ENCODE measurements around the gene OPN3. TPM values are rescaled to one million over a fixed set of nuclear protein-coding genes. Genes with fewer than 3 reads are reported as not detected.

The OPN3 gene
- total RNA-seq, 1 donor, result 5.1 TPM

DNA sequence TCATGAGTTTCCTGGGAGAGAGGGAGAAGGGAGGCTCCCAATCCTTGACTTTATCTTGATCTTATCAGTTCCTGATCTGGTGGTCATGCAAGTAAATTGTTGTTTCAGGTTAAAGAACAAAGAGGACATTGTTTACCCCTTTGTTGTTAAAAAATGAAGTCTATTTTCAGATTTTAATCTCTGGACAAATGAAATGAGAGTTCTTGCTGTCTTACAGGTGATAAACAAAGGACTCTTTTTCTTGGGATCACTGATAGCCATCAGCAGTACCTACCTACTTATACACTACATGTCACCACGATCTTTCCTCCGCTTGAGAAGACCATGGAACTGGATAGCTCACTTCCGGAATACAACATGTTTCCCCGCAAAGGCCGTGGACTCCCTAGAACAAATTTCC lies 48.4 kb downstream of the OPN3 start:
- Histone ChIP-seq H3K27me3 (ENCODE audit: insufficient read depth, low read length) (no peaks in the 10 kb centered on the region), H3K4me1 (ENCODE audit: insufficient read depth, low read length) (peaks cover 25% of the 10 kb centered on the region), H3K36me3 (ENCODE audit: insufficient read depth, low read length) (no peaks in the 10 kb centered on the region), H2AFZ (ENCODE audit: low read length) (no peak overlapping the region), H3K9me3 (ENCODE audit: low read depth, low read length) (no peaks in the 10 kb centered on the region), H4K20me1 (ENCODE audit: insufficient read depth, low read length) (no peaks in the 10 kb centered on the region), H3K27ac (ENCODE audit: low read depth, low read length) (no peak overlapping the region), H3K79me2 (ENCODE audit: insufficient read depth, low read length) (no peaks in the 10 kb centered on the region), H3K4me3 (ENCODE audit: insufficient read depth, low read length) (no peak overlapping the region), H3K4me2 (ENCODE audit: insufficient read depth, low read length) (no peak overlapping the region)
- no peak for TF ChIP-seq CTCF (IDR thresholded peaks at IDR 0.05; ENCODE audit: extremely low read depth, low read depth, low read length)
- DNase-seq (ENCODE audit: insufficient read length, low spot score, missing footprints), result no peak

- no peaks in the 10 kb centered on the region for H3K27me3 ChIP-seq (ENCODE audit: insufficient read depth, low read length)
- DNase-seq (ENCODE audit: insufficient read length, low spot score, missing footprints), result no peak
- no peak overlapping the region for H3K4me3 ChIP-seq (ENCODE audit: insufficient read depth, low read length)
- no peaks in the 10 kb centered on the region for H4K20me1 ChIP-seq (ENCODE audit: insufficient read depth, low read length)
- no peaks in the 10 kb centered on the region for H3K79me2 ChIP-seq (ENCODE audit: insufficient read depth, low read length)
- peaks cover 25% of the 10 kb centered on the region for H3K4me1 ChIP-seq (ENCODE audit: insufficient read depth, low read length)
- no peaks in the 10 kb centered on the region for H3K36me3 ChIP-seq (ENCODE audit: insufficient read depth, low read length)
- no peaks in the 10 kb centered on the region for H3K9me3 ChIP-seq (ENCODE audit: low read depth, low read length)
- H2AFZ ChIP-seq (ENCODE audit: low read length), result no peak overlapping the region
- H3K27ac ChIP-seq (ENCODE audit: low read depth, low read length), result no peak overlapping the region
- no peak overlapping the region for H3K4me2 ChIP-seq (ENCODE audit: insufficient read depth, low read length)
- no peak for TF ChIP-seq CTCF (IDR thresholded peaks at IDR 0.05; ENCODE audit: extremely low read depth, low read depth, low read length)
Observed at GRCh38 chr1:241591317-241591716, 48.9 kb downstream of the OPN3 start.

DNA sequence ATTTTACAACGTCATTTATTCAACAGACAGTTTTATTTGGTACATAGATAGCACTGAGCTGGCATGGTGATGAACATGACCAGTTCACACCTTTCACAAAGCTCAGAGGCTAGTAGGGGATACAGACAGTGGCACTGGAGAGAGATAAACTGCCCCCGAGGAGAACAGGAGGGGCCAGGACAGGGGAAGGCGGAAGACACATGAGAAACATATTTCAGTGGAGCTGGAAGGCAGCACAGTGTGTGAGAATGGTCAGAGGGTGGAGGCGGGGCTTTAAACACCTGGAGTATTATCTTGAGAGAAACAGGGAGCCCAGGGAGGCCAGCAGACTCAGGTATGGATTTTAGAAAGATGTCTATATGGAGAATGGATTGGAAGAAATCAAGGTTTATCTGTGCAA lies 49.5 kb downstream of the OPN3 start:
- Histone ChIP-seq H3K79me2 (ENCODE audit: insufficient read depth, low read length) (no peaks in the 10 kb centered on the region), H3K27ac (ENCODE audit: low read depth, low read length) (no peak overlapping the region), H3K4me3 (ENCODE audit: insufficient read depth, low read length) (no peak overlapping the region), H3K9me3 (ENCODE audit: low read depth, low read length) (no peaks in the 10 kb centered on the region), H4K20me1 (ENCODE audit: insufficient read depth, low read length) (no peaks in the 10 kb centered on the region), H3K4me2 (ENCODE audit: insufficient read depth, low read length) (no peak overlapping the region), H3K4me1 (ENCODE audit: insufficient read depth, low read length) (peaks cover 25% of the 10 kb centered on the region), H3K27me3 (ENCODE audit: insufficient read depth, low read length) (no peaks in the 10 kb centered on the region), H2AFZ (ENCODE audit: low read length) (no peak overlapping the region), H3K36me3 (ENCODE audit: insufficient read depth, low read length) (no peaks in the 10 kb centered on the region)
- DNase-seq (ENCODE audit: insufficient read length, low spot score, missing footprints), result no peak
- no peak for TF ChIP-seq CTCF (IDR thresholded peaks at IDR 0.05; ENCODE audit: extremely low read depth, low read depth, low read length)

DNA sequence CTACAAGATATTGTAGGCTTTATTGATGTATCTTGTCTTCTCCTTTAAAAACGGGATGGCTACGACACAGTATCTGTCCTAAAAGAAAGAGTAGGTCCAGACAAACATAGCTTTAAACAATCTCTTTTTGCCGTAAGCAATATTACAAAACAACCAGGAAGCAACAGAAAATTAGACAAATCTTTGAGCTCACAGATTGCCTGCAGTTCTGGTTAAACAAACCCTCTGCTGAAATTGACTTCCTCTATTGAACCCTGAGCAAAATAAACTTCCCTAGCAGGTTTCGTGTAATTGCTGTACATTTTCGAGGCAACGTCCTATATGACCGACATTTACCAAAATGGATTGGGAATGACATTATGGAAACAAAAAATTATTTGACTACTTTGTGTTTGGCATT lies 50.6 kb downstream of the OPN3 start:
- H3K9me3 ChIP-seq (ENCODE audit: low read depth, low read length), result no peaks in the 10 kb centered on the region
- H4K20me1 ChIP-seq (ENCODE audit: insufficient read depth, low read length), result no peaks in the 10 kb centered on the region
- H3K4me2 ChIP-seq (ENCODE audit: insufficient read depth, low read length), result no peak overlapping the region
- H3K36me3 ChIP-seq (ENCODE audit: insufficient read depth, low read length), result no peaks in the 10 kb centered on the region
- no peak for TF ChIP-seq CTCF (IDR thresholded peaks at IDR 0.05; ENCODE audit: extremely low read depth, low read depth, low read length)
- H3K79me2 ChIP-seq (ENCODE audit: insufficient read depth, low read length), result no peaks in the 10 kb centered on the region
- no peak overlapping the region for H3K27ac ChIP-seq (ENCODE audit: low read depth, low read length)
- no peak overlapping the region for H2AFZ ChIP-seq (ENCODE audit: low read length)
- no peaks in the 10 kb centered on the region for H3K27me3 ChIP-seq (ENCODE audit: insufficient read depth, low read length)
- H3K4me1 ChIP-seq (ENCODE audit: insufficient read depth, low read length), result peaks cover 25% of the 10 kb centered on the region
- no peak overlapping the region for H3K4me3 ChIP-seq (ENCODE audit: insufficient read depth, low read length)
- no peak for DNase-seq (ENCODE audit: insufficient read length, low spot score, missing footprints)

Measured in osteoblast (primary cell).